GM18505 (cell line): ENCODE results near the gene DAO.

Source experiments
- ATAC-seq: cut with Tn5 transposase; IDR thresholded peaks from one replicate; pipeline ENCODE4 v1.9.1; 2021; ENCODE audit not compliant: unreplicated experiment
- POLR2A ChIP-seq: IDR thresholded peaks from 4 replicates; pipeline ENCODE4 v1.6.1; 2011; ENCODE audit warnings: borderline replicate concordance; ENCODE audit not compliant: insufficient read depth, insufficient read length; ENCODE audit errors: extremely low read depth

The DAO gene

GRCh38 chr12:108907839-108908351, 28.0 kb downstream of the DAO start:
- no peak for TF ChIP-seq POLR2A
- ATAC-seq, result no peak

GRCh38 chr12:108910336-108910735, 30.4 kb downstream of the DAO start:
- TF ChIP-seq POLR2A, result no peak
- ATAC-seq, result no peak

GRCh38 chr12:108911915-108912314, 32.0 kb downstream of the DAO start:
- TF ChIP-seq POLR2A, result no peak
- ATAC-seq, result no peak

GRCh38 chr12:108912361-108912760, 32.5 kb downstream of the DAO start:
- no peak for TF ChIP-seq POLR2A
- no peak for ATAC-seq

- no peak for TF ChIP-seq POLR2A
- ATAC-seq, result no peak
Observed at GRCh38 chr12:108914121-108914531, 34.2 kb downstream of the DAO start.

- ATAC-seq, result no peak
Observed at GRCh38 chr12:108915632-108916133, 35.8 kb downstream of the DAO start.

GRCh38 chr12:108916336-108916735, 36.4 kb downstream of the DAO start:
- no peak for TF ChIP-seq POLR2A
- no peak for ATAC-seq

More at GRCh38 chr12:108915632-108916133, 35.8 kb downstream of the DAO start:
- no peak for TF ChIP-seq POLR2A

GRCh38 chr12:108918206-108918605, 38.3 kb downstream of the DAO start:
- no peak for TF ChIP-seq POLR2A
- ATAC-seq, result no peak

GRCh38 chr12:108918960-108919642, 39.2 kb downstream of the DAO start:
- ATAC-seq, result no peak
- no peak for TF ChIP-seq POLR2A

- no peak for TF ChIP-seq POLR2A
- ATAC-seq, result no peak
Observed at GRCh38 chr12:108921946-108922345, 42.1 kb downstream of the DAO start.

- TF ChIP-seq POLR2A, result no peak
- no peak for ATAC-seq
Observed at GRCh38 chr12:108922918-108923317, 43.0 kb downstream of the DAO start.

- no peak for TF ChIP-seq POLR2A
- no peak for ATAC-seq
Observed at GRCh38 chr12:108928695-108929094, 48.8 kb downstream of the DAO start.

- ATAC-seq, result no peak
- no peak for TF ChIP-seq POLR2A
Observed at GRCh38 chr12:108930155-108930554, 50.3 kb downstream of the DAO start.

- ATAC-seq, result no peak
- TF ChIP-seq POLR2A, result no peak
Observed at GRCh38 chr12:108930756-108931155, 50.9 kb downstream of the DAO start.
